NCI-H1092 (cell line): ENCODE results near the gene TPST1.
"Not testable (repeated sequence)": the region's sequence is repeated elsewhere in the genome, so short reads cannot be mapped to it uniquely, and the experiment has no call there.

ENCODE experiments used
- DNase-seq: peaks from one replicate; lab custom pipeline; 2025; lab: John Stamatoyannopoulos, UW

The TPST1 gene

GRCh38 chr7:66283003-66283920 lies 78.1 kb downstream of the TPST1 start:
- DNase-seq, result no peak

- DNase-seq, result no peak
Measured at GRCh38 chr7:66296001-66296521, 90.9 kb downstream of the TPST1 start.

DNA sequence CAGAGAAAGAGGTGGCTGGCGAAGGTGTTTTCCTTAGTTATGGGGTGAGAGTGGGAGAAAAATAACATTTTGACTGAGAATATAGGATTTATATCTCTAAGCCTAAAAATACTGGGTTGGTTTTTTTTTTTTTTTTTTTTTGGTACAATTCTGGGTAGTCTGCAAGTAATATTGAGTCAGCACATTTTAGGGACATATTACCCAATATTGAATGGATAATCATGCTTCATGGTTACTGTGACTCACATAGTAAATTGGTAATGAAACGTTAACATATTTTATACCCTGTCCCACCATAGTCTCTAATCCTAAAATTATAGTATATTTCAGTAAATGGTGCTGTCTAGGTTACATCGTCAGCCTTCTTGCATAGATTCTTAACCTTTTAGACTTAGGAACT lies 91.4 kb downstream of the TPST1 start:
- no peak for DNase-seq

DNA sequence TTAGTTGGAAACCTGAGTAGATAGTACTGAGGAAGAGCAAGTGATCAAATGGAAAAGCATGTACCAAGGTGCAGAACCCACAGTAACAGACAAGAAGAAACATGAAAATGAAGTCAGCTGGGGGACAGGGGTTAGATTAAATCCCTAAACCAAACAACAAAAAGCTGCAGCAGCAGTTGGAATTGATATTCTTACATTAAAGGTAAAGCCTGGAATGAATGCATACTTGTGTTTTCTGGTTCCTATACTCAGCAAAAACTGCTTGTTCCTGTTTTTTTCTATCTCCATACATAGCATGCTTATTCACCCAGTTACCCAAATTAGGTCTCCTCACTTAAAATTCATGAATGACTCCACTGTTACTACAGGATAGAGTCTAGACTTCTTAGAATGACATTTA lies 92.4 kb downstream of the TPST1 start:
- DNase-seq, result no peak

GRCh38 chr7:66301249-66301648 lies 96.1 kb downstream of the TPST1 start:
- no peak for DNase-seq

DNA sequence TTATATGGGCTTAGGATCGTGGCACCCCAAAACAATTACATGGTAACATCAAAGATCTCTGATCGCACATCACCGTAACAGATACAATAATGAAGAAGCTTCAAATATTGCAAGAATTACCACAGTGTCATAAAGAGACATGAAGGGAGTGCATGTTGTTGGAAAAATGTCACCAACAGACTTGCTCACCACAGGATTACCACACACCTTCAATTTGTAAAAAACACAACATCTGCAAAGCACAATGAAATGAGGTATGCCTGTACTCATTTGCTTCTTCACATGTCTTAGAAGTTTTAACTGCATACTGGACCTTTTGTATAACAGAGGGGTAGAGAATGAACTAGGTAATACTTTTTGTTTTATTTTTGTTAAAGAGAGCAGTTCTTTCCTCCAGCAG lies 96.6 kb downstream of the TPST1 start:
- no peak for DNase-seq

- DNase-seq, result no peak
Measured at GRCh38 chr7:66303454-66304155, 98.5 kb downstream of the TPST1 start.

GRCh38 chr7:66304536-66304935 lies 99.4 kb downstream of the TPST1 start:
- DNase-seq, result no peak

- DNase-seq, result no peak
Measured at GRCh38 chr7:66306243-66306642, 101.1 kb downstream of the TPST1 start.

DNA sequence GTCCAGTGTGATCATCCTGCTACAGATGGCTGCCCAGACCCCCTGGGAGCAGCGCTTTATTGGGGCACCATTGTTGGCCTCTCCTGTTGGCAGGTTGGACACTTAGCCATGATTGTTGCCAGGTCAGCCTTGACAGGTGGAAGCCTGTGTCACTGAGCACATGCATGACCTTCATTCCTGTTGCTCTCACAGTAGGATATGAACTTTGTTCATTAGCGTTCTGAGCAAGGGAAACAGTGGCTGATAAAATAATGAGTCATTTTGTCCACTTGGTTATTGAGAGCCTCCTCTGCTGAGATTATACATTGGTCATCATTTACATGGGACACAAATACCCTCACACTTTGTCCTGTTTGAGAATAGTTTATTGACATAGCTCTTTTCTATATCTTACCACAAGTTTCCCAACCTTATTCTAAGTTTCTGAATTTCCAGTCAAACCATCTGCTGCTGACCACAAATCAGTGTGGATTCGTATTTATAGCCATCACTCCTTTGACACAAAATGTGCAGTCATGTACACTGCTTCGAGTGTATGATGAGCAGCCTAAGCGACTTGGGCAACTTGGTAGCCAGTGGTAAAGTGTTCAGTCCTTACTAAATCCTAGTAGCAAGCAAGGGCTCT lies 102.6 kb downstream of the TPST1 start:
- DNase-seq, result no peak

GRCh38 chr7:66308411-66308810 lies 103.3 kb downstream of the TPST1 start:
- DNase-seq, result no peak

DNA sequence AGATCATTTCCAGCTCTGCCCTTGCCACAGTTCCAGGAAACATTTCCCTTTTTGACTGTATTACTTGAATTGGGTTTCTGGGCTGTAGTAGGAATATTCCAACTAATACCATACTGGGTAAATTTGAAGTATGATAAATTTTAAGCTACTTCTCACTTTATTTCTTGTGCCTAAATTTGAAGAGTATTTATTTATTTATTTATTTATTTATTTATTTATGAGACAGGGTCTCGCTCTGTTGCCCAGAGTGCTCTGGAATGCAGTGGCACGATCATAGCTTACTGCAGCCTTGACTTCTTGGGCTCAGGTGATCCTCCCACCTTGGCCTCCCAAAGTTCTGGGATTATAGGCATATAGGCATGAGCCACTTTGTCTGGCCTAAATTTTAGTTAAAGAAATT lies 105.5 kb downstream of the TPST1 start:
- no peak for DNase-seq

DNA sequence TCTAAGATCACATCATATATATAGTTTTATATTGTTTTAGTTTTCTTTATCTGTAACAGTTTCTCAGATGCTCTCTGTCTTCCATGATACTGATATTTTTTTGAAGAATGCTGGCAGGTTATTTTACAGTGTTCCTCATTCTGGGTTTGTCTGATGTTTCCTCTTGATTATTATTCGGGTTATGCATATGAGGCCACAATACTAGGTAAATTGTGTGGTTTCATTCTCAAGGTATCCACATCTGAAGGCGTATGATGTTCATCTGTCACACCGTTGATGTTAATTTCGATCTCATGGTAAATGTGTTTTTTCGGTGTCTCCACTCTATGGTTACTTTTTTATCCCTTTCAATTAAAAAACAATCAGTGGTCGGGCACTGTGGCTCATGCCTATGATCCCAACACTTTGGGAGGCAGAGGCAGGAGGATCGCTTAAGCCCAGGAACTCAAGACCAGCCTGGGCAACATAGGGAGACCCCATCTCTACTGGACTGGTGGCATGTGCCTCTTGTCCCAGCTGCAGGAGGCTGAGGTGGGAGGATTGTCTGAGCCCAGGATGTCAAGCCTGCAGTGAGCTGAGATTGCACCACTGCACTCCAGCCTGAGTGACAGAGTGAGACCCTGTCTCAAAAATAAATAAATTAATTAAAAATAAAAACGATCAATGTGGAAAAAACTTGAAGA lies 108.9 kb downstream of the TPST1 start:
- no peak for DNase-seq

- no peak for DNase-seq
Measured at GRCh38 chr7:66315192-66315591, 110.1 kb downstream of the TPST1 start.

- no peak for DNase-seq
Measured at GRCh38 chr7:66319407-66319979, 114.4 kb downstream of the TPST1 start.

- no peak for DNase-seq
Measured at GRCh38 chr7:66321283-66321682, 116.1 kb downstream of the TPST1 start.

DNA sequence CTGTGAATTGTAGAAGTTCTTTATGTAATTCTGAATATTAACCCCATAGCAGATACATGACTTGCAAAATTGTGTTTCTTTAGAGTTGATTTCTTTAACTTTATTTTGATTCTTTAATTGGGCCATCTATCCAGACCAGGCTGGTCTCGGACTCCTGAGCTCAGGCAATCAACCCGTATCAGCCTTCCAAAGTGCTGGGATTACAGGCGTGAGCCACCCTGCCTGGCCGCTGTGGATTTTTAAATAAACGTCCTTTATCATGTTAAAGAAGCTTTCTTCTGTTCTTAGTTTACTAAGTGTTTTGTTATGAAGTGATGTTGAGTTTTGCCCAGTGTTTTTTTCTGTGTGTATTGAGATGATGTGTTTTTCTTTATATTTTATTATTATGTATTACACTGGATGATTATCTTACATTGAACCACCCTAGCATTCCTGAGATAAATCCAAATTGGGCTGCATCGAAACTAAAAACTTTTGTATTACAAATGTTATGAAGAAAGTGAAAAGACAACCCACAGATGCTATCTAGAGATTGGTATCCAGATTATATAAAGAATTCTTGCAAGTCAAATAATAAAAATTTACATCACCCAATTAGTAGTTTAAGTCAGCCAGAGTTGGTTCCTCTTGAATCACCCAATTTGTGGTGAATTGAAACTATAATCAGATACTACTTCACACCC lies 118.1 kb downstream of the TPST1 start:
- DNase-seq, result no peak

DNA sequence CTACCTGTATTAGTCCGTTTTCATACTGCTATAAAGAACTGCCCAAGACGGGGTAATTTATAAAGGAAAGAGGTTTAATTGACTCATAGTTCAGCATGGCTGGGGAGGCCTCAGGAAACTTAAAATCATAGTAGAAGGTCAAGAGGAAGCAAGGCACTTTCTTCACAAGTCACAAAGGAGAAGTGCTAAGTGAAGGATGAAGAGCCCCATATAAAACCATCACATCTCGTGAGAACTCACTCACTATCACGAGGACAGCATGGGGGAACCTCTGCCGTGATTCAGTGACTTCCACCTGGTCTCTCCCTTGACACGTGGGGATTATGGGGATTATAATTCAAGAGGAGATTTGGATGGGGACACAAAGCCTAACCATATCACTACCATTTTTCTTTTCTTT lies 119.9 kb downstream of the TPST1 start:
- not testable (repeated sequence) for DNase-seq

GRCh38 chr7:66326501-66327215 lies 121.5 kb downstream of the TPST1 start:
- DNase-seq, result no peak

GRCh38 chr7:66330961-66331360 lies 125.8 kb downstream of the TPST1 start:
- DNase-seq, result no peak
